ENCODE results near the gene EPB41L4B.

DNA sequence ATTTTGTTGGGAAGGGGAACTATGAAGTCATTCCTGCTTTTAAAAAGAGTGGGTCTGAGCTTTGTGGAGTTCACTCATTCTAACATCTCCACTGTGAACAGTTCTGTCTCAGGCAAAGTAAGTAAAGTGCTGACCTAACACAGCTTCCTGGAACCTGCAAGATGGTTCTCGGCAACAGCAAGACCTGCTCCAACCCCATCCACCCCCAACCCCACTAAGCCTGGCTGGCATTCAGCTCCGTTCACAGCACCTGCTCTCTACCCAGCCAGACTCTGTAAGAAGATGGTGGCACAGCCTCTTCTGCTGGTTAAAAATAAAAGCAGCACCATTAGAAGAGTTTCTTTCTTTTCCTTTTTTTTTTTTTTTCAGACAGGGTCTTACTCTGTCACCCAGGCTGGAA lies 42.0 kb downstream of the EPB41L4B start:
- TF ChIP-seq, protein P1, sequence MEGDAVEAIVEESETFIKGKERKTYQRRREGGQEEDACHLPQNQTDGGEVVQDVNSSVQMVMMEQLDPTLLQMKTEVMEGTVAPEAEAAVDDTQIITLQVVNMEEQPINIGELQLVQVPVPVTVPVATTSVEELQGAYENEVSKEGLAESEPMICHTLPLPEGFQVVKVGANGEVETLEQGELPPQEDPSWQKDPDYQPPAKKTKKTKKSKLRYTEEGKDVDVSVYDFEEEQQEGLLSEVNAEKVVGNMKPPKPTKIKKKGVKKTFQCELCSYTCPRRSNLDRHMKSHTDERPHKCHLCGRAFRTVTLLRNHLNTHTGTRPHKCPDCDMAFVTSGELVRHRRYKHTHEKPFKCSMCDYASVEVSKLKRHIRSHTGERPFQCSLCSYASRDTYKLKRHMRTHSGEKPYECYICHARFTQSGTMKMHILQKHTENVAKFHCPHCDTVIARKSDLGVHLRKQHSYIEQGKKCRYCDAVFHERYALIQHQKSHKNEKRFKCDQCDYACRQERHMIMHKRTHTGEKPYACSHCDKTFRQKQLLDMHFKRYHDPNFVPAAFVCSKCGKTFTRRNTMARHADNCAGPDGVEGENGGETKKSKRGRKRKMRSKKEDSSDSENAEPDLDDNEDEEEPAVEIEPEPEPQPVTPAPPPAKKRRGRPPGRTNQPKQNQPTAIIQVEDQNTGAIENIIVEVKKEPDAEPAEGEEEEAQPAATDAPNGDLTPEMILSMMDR (IDR thresholded peaks at IDR 0.05 in 2 of 3, conservative IDR thresholded peaks at IDR 0.05 in 1 of 3; ENCODE audit: borderline replicate concordance in 1 of 3, insufficient read depth in 1 of 3, low read depth in 2 of 3, low read length in 2 of 3), result no peak
- TF ChIP-seq POLR2AphosphoS5 (IDR thresholded peaks at IDR 0.05; ENCODE audit: low read depth, low read length) (no peak), EZH2 (IDR thresholded peaks at IDR 0.05) (no peak), EZH2phosphoT487 (IDR thresholded peaks at IDR 0.05; ENCODE audit: borderline replicate concordance) (no peak), YY1 (IDR thresholded peaks at IDR 0.05; ENCODE audit: extremely low read depth, insufficient replicate concordance, low read depth, low read length) (no peak), SP1 (IDR thresholded peaks at IDR 0.05; ENCODE audit: low read depth) (no peak), POLR2A (IDR thresholded peaks at IDR 0.05; ENCODE audit: borderline replicate concordance, extremely low read depth, insufficient read depth, insufficient read length) (no peak), EGR1 (IDR thresholded peaks at IDR 0.05; ENCODE audit: low read depth) (no peak), FOSL1 (IDR thresholded peaks at IDR 0.05; ENCODE audit: low read depth) (no peak), CEBPB (IDR thresholded peaks at IDR 0.05; ENCODE audit: low read depth) (no peak), RAD21 (IDR thresholded peaks at IDR 0.05; ENCODE audit: low read depth) (no peak)
- TF ChIP-seq, protein P2, sequence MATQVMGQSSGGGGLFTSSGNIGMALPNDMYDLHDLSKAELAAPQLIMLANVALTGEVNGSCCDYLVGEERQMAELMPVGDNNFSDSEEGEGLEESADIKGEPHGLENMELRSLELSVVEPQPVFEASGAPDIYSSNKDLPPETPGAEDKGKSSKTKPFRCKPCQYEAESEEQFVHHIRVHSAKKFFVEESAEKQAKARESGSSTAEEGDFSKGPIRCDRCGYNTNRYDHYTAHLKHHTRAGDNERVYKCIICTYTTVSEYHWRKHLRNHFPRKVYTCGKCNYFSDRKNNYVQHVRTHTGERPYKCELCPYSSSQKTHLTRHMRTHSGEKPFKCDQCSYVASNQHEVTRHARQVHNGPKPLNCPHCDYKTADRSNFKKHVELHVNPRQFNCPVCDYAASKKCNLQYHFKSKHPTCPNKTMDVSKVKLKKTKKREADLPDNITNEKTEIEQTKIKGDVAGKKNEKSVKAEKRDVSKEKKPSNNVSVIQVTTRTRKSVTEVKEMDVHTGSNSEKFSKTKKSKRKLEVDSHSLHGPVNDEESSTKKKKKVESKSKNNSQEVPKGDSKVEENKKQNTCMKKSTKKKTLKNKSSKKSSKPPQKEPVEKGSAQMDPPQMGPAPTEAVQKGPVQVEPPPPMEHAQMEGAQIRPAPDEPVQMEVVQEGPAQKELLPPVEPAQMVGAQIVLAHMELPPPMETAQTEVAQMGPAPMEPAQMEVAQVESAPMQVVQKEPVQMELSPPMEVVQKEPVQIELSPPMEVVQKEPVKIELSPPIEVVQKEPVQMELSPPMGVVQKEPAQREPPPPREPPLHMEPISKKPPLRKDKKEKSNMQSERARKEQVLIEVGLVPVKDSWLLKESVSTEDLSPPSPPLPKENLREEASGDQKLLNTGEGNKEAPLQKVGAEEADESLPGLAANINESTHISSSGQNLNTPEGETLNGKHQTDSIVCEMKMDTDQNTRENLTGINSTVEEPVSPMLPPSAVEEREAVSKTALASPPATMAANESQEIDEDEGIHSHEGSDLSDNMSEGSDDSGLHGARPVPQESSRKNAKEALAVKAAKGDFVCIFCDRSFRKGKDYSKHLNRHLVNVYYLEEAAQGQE (IDR thresholded peaks at IDR 0.05; ENCODE audit: low read depth), result no peak
- TF ChIP-seq, protein P3, sequence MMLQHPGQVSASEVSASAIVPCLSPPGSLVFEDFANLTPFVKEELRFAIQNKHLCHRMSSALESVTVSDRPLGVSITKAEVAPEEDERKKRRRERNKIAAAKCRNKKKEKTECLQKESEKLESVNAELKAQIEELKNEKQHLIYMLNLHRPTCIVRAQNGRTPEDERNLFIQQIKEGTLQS (IDR thresholded peaks at IDR 0.05), result no peak
